Measurements from ENCODE around the gene VTA1.

DNA sequence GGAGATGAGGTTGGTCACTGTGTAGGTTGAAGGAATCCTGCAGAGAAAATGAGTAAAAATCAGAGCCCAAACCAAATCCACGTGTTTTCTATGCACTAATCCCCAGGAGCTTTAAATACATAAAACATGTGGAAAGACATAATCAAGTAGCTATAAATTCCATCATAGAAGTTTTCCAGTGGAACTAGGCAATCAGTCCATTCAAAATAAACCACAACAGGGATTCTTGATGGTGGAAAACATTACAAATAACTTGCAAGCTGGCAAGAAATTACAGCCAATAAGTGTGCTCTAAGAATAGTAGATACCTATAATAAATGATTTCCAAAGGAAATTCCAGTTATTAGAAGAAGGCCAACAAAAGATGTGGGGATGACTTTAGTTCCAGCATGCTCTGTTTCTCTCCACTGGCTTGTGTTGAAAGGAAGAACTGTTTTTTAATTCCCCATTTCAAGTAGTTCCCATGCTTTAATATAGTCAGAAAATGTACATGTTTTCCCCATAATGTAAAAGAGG lies 104.9 kb downstream of the VTA1 start:
- TF ChIP-seq, protein P1, sequence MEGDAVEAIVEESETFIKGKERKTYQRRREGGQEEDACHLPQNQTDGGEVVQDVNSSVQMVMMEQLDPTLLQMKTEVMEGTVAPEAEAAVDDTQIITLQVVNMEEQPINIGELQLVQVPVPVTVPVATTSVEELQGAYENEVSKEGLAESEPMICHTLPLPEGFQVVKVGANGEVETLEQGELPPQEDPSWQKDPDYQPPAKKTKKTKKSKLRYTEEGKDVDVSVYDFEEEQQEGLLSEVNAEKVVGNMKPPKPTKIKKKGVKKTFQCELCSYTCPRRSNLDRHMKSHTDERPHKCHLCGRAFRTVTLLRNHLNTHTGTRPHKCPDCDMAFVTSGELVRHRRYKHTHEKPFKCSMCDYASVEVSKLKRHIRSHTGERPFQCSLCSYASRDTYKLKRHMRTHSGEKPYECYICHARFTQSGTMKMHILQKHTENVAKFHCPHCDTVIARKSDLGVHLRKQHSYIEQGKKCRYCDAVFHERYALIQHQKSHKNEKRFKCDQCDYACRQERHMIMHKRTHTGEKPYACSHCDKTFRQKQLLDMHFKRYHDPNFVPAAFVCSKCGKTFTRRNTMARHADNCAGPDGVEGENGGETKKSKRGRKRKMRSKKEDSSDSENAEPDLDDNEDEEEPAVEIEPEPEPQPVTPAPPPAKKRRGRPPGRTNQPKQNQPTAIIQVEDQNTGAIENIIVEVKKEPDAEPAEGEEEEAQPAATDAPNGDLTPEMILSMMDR (conservative IDR thresholded peaks at IDR 0.05): no peak
- TF ChIP-seq ZFX (IDR thresholded peaks at IDR 0.05): no peak
